ENCODE results near the gene ODAM. TPM values are rescaled to one million over a fixed set of nuclear protein-coding genes. Genes with fewer than 3 reads are reported as not detected.
"Not testable (repeated sequence)": the region's sequence is repeated elsewhere in the genome, so short reads cannot be mapped to it uniquely, and the experiment has no call there.

Gene ODAM
- total and polyA plus RNA-seq, 5 experiments from 2014 or later, result not detected

DNA sequence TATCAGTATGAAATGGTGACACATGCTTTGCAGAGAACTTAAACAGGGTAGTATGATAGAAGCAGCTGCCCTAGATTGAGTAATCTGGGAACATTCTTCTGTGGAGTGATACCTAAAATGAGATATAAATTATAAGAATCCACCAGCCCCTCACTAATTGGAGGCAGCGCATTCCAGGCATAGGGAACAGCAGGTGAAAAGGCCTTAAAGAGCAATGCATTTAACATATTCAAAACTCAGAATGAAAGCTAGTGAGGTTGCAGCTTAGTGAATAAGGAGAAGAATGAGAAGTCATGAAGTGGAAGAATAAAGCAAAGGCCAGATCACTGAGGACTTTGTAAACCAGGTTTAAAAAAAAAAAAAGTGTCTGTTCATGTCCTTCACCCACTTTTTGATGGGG, 4.9 kb upstream of the ODAM start:
- Mint-ChIP-seq H3K27ac (no peak overlapping the region), H3K36me3 (no peaks in the 10 kb centered on the region), H3K27me3 (peaks cover 0 to 1% (median 0%) of the 10 kb centered on the region in 5 donors), H3K9me3 (no peaks in the 10 kb centered on the region), H3K4me1 (no peaks in the 10 kb centered on the region), H3K4me3 (no peak overlapping the region)
- DNase-seq (no peak), ATAC-seq (no peak)
- POLR2A ChIA-PET, result no interaction called here

GRCh38 chr4:70191647-70192046, 3.9 kb upstream of the ODAM start:
- H3K4me1 Mint-ChIP-seq, result no peaks in the 10 kb centered on the region
- DNase-seq (no peak), ATAC-seq (no peak)
- no peaks in the 10 kb centered on the region for H3K9me3 Mint-ChIP-seq
- H3K4me3 Mint-ChIP-seq, result no peak overlapping the region
- no peaks in the 10 kb centered on the region for H3K36me3 Mint-ChIP-seq
- H3K27me3 Mint-ChIP-seq, result no peaks in the 10 kb centered on the region
- POLR2A ChIA-PET, result no interaction called here
- H3K27ac Mint-ChIP-seq, result no peak overlapping the region

DNA sequence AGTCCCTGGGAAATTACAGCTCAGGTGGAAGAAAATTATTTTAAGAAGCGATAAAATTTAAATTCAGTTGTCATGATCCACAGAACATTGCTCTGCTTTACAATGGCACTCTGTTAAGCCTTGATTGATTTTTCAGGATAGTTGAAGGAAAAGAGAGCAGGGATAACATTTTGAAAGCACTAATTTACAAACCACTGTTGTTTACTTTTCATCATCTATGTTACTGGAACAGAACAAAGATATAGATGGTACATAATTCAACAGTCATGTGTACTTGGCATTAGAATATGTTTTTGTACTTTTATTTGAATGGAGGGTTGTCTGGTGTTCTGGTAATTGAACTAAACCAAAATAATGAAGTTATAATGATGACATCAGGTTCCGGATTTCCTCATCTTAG, 2.6 kb upstream of the ODAM start:
- Mint-ChIP-seq H3K9me3 (no peaks in the 10 kb centered on the region), H3K4me1 (no peaks in the 10 kb centered on the region), H3K36me3 (no peaks in the 10 kb centered on the region), H3K4me3 (no peak overlapping the region), H3K27ac (no peak overlapping the region), H3K27me3 (no peaks in the 10 kb centered on the region)
- no peak for ATAC-seq
- no peak for DNase-seq
- POLR2A ChIA-PET, result no interaction called here

DNA sequence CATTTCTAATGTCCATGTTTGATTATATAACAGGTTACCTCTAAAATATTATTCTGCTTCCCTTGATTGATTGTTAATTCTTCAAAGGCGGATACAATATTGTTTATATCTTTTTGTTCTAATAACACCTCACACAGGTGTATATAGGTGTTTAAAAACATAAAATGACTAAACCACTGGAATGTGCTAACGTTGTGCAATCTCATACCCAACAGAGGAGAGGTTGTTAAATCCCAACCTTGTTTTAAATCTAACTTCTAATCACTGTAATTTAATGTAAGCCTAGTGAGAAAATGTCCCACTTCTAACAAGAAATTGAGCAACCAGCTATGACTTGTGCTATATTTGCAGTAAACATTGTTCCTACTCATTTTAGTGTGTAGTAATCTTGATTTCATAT, 1.3 kb downstream of the ODAM start:
- Mint-ChIP-seq H3K4me1 (no peaks in the 10 kb centered on the region), H3K27me3 (no peaks in the 10 kb centered on the region)

DNA sequence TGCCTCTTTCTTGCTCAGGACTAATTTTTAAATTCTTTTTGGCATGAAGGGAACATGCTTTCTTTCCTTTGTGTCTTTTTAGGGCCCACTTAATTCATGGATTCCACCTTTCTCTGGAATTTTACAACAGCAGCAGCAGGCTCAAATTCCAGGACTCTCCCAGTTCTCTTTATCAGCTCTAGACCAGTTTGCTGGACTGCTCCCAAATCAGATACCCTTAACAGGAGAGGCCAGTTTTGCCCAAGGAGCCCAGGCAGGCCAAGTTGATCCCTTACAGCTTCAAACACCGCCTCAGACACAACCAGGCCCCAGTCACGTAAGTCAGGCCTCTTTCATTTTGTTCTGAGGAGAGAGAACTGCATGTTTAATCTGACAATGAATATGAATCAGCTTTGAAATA, 2.3 kb downstream of the ODAM start:
- Mint-ChIP-seq H3K27ac (no peak overlapping the region), H3K9me3 (no peaks in the 10 kb centered on the region), H3K4me1 (no peaks in the 10 kb centered on the region), H3K4me3 (no peak overlapping the region), H3K36me3 (no peaks in the 10 kb centered on the region), H3K27me3 (no peaks in the 10 kb centered on the region)
- ATAC-seq, result no peak
- POLR2A ChIA-PET, result no interaction called here
- DNase-seq, result no peak

More for the DNA sequence above, 1.3 kb downstream of the ODAM start:
- H3K27ac Mint-ChIP-seq, result no peak overlapping the region
- no peak overlapping the region for H3K4me3 Mint-ChIP-seq
- ATAC-seq (no peak), DNase-seq (no peak)
- POLR2A ChIA-PET, result no interaction called here
- H3K9me3 Mint-ChIP-seq, result no peaks in the 10 kb centered on the region
- H3K36me3 Mint-ChIP-seq, result no peaks in the 10 kb centered on the region

DNA sequence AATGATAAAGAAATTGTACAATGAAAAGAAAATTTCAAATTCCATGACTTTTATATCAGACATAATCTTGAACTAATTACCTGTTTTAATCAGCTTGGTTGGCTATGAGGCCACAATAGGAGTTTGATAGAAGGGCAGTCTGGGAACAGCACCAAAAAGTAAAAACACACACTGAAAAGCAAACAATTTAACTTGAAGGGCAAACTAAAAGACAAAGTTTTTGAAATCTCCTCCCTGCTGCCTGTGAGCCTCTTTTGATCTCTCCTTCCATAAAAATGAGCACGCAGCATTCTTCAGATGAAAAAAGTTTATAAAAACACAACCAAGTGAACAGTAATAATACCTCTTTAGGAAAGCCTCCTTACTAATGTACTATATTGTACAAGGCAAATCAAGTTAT, 8.1 kb downstream of the ODAM start:
- H3K27ac Mint-ChIP-seq, result no peak overlapping the region
- POLR2A ChIA-PET, result no interaction called here
- ATAC-seq, result no peak

DNA sequence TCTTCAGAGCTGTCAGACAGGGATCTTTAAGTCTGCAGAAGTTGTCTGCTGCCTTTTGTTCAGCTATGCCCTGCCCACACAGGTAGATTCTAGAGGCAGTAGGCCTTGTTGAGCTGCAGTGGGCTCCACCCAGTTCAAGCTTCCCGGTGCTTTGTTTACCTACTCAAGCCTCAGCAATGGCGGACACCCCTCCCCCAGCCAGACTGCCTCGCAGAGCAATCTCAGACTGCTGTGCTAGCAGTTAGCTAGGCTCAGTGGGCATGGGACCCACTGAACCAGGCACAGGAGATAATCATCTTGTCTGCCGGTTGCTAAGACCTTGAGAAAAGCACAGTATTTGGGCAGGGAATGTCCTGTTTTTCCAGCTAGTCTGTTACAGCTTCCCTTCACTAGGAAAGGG, 17.2 kb downstream of the ODAM start:
- H3K27ac Mint-ChIP-seq, H3K4me1 Mint-ChIP-seq, POLR2A ChIA-PET, H3K36me3 Mint-ChIP-seq, ATAC-seq, H3K4me3 Mint-ChIP-seq, H3K27me3 Mint-ChIP-seq: not testable (repeated sequence)
- peak in 1 of 10 donors; percentile 35 for DNase-seq
- H3K9me3 Mint-ChIP-seq, result peaks cover 2 to 38% (median 6%) of the 10 kb centered on the region in 9 donors

More for the DNA sequence above, 8.1 kb downstream of the ODAM start:
- no peaks in the 10 kb centered on the region for H3K27me3 Mint-ChIP-seq
- H3K36me3 Mint-ChIP-seq, result no peaks in the 10 kb centered on the region
- H3K4me1 Mint-ChIP-seq, result no peaks in the 10 kb centered on the region
- no peak overlapping the region for H3K4me3 Mint-ChIP-seq
- DNase-seq, result no peak
- H3K9me3 Mint-ChIP-seq, result peaks cover 0 to 1% (median 0%) of the 10 kb centered on the region in 9 donors

GRCh38 chr4:70216109-70216508, 20.6 kb downstream of the ODAM start:
- POLR2A ChIA-PET, H3K27ac Mint-ChIP-seq, H3K4me1 Mint-ChIP-seq, H3K27me3 Mint-ChIP-seq, H3K36me3 Mint-ChIP-seq, ATAC-seq, DNase-seq, H3K4me3 Mint-ChIP-seq: not testable (repeated sequence)
- H3K9me3 Mint-ChIP-seq, result peaks cover 0 to 21% (median 4%) of the 10 kb centered on the region in 9 donors

DNA sequence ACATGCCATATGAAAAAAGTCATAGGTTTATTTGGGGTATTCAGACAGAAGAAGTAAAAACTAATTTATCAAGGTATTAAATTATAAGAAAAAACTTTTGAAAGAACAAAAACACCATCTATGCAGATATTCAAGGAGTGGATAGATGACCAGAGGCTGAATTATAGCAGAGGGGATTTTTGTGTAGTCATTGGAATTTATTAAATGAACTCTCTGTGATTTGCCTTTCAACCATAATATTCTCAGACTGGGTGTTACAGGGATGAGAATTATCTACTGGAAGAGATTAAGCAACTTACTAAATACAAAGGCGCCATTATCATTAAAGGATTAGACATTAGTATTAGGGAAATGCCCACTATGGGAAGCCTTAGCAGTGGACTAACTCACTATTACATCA, 21.0 kb downstream of the ODAM start:
- H3K27me3 Mint-ChIP-seq, H3K4me1 Mint-ChIP-seq, DNase-seq, ATAC-seq, H3K27ac Mint-ChIP-seq, H3K4me3 Mint-ChIP-seq, POLR2A ChIA-PET, H3K36me3 Mint-ChIP-seq: not testable (repeated sequence)
- H3K9me3 Mint-ChIP-seq, result peaks cover 0 to 16% (median 4%) of the 10 kb centered on the region in 9 donors

- POLR2A ChIA-PET, ATAC-seq, H3K27me3 Mint-ChIP-seq, H3K27ac Mint-ChIP-seq, DNase-seq, H3K9me3 Mint-ChIP-seq, H3K4me1 Mint-ChIP-seq, H3K36me3 Mint-ChIP-seq, H3K4me3 Mint-ChIP-seq: not testable (repeated sequence)
Observed at GRCh38 chr4:70221389-70221788, 25.9 kb downstream of the ODAM start.

DNA sequence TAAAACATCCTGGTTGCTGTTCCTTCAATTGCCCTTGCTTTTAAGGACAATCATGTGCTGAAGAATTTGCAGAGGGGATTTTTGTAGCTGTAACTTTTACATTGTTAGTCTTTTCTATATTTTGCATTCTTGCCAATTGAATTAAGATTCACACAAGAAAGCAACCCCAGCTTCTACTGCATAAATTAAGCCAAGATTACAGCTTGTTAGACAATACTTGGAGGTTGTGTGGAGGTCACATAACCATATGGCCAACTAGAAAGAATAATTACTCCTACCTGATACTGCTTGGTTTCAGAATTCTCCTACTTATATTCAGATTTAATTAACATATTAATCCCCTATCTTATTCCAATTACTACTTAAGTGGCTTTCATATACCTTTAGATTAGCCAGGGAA, 26.3 kb downstream of the ODAM start:
- H3K4me3 Mint-ChIP-seq, H3K27ac Mint-ChIP-seq, DNase-seq, ATAC-seq, H3K4me1 Mint-ChIP-seq, H3K36me3 Mint-ChIP-seq, H3K27me3 Mint-ChIP-seq, POLR2A ChIA-PET, H3K9me3 Mint-ChIP-seq: not testable (repeated sequence)

GRCh38 chr4:70225824-70226223, 30.3 kb downstream of the ODAM start, which contains the start of gene FDCSP:
FDCSP (plus strand) TSS chr4:70226124; CDS start chr4:70231195, 5,071 bp downstream.
- H3K4me1 Mint-ChIP-seq, result no peaks in the 10 kb centered on the region
- no peaks in the 10 kb centered on the region for H3K36me3 Mint-ChIP-seq
- no peak within 1 kb of the TSS for H3K27ac Mint-ChIP-seq
- no peak for DNase-seq
- H3K4me3 Mint-ChIP-seq, result no peak within 1 kb of the TSS
- ATAC-seq, result no peak
- POLR2A ChIA-PET, result no interaction called here
- H3K27me3 Mint-ChIP-seq, result no peaks in the 10 kb centered on the region
- peaks cover 0 to 2% (median 0%) of the 10 kb centered on the region in 9 donors for H3K9me3 Mint-ChIP-seq

GRCh38 chr4:70236125-70236524, 40.6 kb downstream of the ODAM start:
- no peak for ATAC-seq
- POLR2A ChIA-PET, result no interaction called here
- no peaks in the 10 kb centered on the region for H3K9me3 Mint-ChIP-seq

GRCh38 chr4:70239131-70239883, 43.8 kb downstream of the ODAM start:
- ATAC-seq, result no peak
- H3K4me3 Mint-ChIP-seq, result no peak overlapping the region
- no peaks in the 10 kb centered on the region for H3K9me3 Mint-ChIP-seq
- H3K27ac Mint-ChIP-seq, result no peak overlapping the region
- no peaks in the 10 kb centered on the region for H3K36me3 Mint-ChIP-seq
- DNase-seq, result no peak
- H3K27me3 Mint-ChIP-seq, result peaks cover 0 to 1% (median 0%) of the 10 kb centered on the region in 5 donors
- no peaks in the 10 kb centered on the region for H3K4me1 Mint-ChIP-seq
- POLR2A ChIA-PET, result no interaction called here

More at GRCh38 chr4:70236125-70236524, 40.6 kb downstream of the ODAM start:
- Mint-ChIP-seq H3K4me1 (no peaks in the 10 kb centered on the region), H3K4me3 (no peak overlapping the region), H3K27me3 (peaks cover 0 to 1% (median 0%) of the 10 kb centered on the region in 5 donors), H3K36me3 (no peaks in the 10 kb centered on the region), H3K27ac (no peak overlapping the region)
- DNase-seq, result no peak

Data from naive thymus-derived CD8-positive, alpha-beta T cell (primary cell).